ENCODE data around the gene RBP4.

RBP4 gene

DNA sequence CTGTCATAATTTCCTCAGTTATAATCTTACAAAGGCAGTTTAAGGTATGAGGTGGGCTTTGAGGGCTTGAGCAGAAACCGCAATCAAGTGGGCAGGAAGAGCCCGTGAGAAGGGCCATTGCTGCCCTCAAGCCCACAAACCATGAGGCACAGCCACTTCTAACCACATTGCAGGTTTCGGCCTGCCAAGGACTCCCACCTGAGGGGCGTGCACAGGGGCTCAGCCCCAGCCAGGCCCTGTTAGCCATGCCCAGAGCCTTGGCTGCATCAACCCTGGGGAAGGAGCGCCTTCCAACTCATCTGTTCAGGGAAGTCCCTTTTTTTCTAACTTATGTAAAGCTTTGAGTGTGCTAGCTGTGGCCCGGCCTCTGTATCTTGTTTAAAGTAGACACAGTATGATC, 40.5 kb downstream of the RBP4 start:
- no peaks in the 10 kb centered on the region for H3K79me2 ChIP-seq (ENCODE audit: low read length)
- DNase-seq: no peak

GRCh38 chr10:93559490-93559889, 41.5 kb downstream of the RBP4 start:
- H3K79me2 ChIP-seq (ENCODE audit: low read length): no peaks in the 10 kb centered on the region
- no peak overlapping the region for H3K9ac ChIP-seq (ENCODE audit: low read length)
- no peaks in the 10 kb centered on the region for H3F3A ChIP-seq (ENCODE audit: insufficient read depth, low read length)
- no peaks in the 10 kb centered on the region for H4K20me1 ChIP-seq (ENCODE audit: insufficient read depth, low read length)
- no peaks in the 10 kb centered on the region for H3K27me3 ChIP-seq (replicated peaks; ENCODE audit: insufficient read depth, low read length)
- H3K4me3 ChIP-seq (ENCODE audit: low read length): no peak overlapping the region
- no peaks in the 10 kb centered on the region for H3K9me2 ChIP-seq (replicated peaks; ENCODE audit: insufficient read depth, low read length)
- TF ChIP-seq, protein P1, sequence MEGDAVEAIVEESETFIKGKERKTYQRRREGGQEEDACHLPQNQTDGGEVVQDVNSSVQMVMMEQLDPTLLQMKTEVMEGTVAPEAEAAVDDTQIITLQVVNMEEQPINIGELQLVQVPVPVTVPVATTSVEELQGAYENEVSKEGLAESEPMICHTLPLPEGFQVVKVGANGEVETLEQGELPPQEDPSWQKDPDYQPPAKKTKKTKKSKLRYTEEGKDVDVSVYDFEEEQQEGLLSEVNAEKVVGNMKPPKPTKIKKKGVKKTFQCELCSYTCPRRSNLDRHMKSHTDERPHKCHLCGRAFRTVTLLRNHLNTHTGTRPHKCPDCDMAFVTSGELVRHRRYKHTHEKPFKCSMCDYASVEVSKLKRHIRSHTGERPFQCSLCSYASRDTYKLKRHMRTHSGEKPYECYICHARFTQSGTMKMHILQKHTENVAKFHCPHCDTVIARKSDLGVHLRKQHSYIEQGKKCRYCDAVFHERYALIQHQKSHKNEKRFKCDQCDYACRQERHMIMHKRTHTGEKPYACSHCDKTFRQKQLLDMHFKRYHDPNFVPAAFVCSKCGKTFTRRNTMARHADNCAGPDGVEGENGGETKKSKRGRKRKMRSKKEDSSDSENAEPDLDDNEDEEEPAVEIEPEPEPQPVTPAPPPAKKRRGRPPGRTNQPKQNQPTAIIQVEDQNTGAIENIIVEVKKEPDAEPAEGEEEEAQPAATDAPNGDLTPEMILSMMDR (IDR thresholded peaks at IDR 0.05; ENCODE audit: low read length): no peak
- TF ChIP-seq EZH2 (optimal IDR thresholded peaks at IDR 0.05; ENCODE audit: low read depth, low read length) (no peak), EZH2phosphoT487 (IDR thresholded peaks at IDR 0.05; ENCODE audit: low read length) (no peak)
- H2AFZ ChIP-seq (ENCODE audit: low read length): no peak overlapping the region
- H3K36me3 ChIP-seq (replicated peaks; ENCODE audit: insufficient read depth, low read length): no peaks in the 10 kb centered on the region
- H3K9me3 ChIP-seq (replicated peaks; ENCODE audit: insufficient read depth, low read length): no peaks in the 10 kb centered on the region
- H3K27ac ChIP-seq (ENCODE audit: low read length): no peak overlapping the region
- no peak for DNase-seq
- H3K4me1 ChIP-seq (ENCODE audit: low read length): no peaks in the 10 kb centered on the region
- no peak overlapping the region for H3K4me2 ChIP-seq (ENCODE audit: low read depth, low read length)

More for the DNA sequence above, 40.5 kb downstream of the RBP4 start:
- Histone ChIP-seq H3K27me3 (replicated peaks; ENCODE audit: insufficient read depth, low read length) (no peaks in the 10 kb centered on the region), H3K36me3 (replicated peaks; ENCODE audit: insufficient read depth, low read length) (no peaks in the 10 kb centered on the region), H2AFZ (ENCODE audit: low read length) (no peak overlapping the region), H3F3A (ENCODE audit: insufficient read depth, low read length) (no peaks in the 10 kb centered on the region), H3K27ac (ENCODE audit: low read length) (no peak overlapping the region), H3K4me1 (ENCODE audit: low read length) (no peaks in the 10 kb centered on the region), H3K9me2 (replicated peaks; ENCODE audit: insufficient read depth, low read length) (no peaks in the 10 kb centered on the region), H3K4me2 (ENCODE audit: low read depth, low read length) (no peak overlapping the region), H3K4me3 (ENCODE audit: low read length) (no peak overlapping the region), H3K9me3 (replicated peaks; ENCODE audit: insufficient read depth, low read length) (no peaks in the 10 kb centered on the region), H4K20me1 (ENCODE audit: insufficient read depth, low read length) (no peaks in the 10 kb centered on the region), H3K9ac (ENCODE audit: low read length) (no peak overlapping the region)
- TF ChIP-seq, protein P1 (IDR thresholded peaks at IDR 0.05; ENCODE audit: low read length): no peak
- TF ChIP-seq EZH2phosphoT487 (IDR thresholded peaks at IDR 0.05; ENCODE audit: low read length) (no peak), EZH2 (optimal IDR thresholded peaks at IDR 0.05; ENCODE audit: low read depth, low read length) (no peak)

GRCh38 chr10:93554760-93555432, 46.1 kb downstream of the RBP4 start:
- TF ChIP-seq EZH2 (optimal IDR thresholded peaks at IDR 0.05; ENCODE audit: low read depth, low read length) (no peak), EZH2phosphoT487 (IDR thresholded peaks at IDR 0.05; ENCODE audit: low read length) (no peak)
- TF ChIP-seq, protein P1 (IDR thresholded peaks at IDR 0.05; ENCODE audit: low read length): peak; percentile 72

More at GRCh38 chr10:93554760-93555432, 46.1 kb downstream of the RBP4 start:
- H2AFZ ChIP-seq (ENCODE audit: low read length): no peak overlapping the region
- H3K9me3 ChIP-seq (replicated peaks; ENCODE audit: insufficient read depth, low read length): no peaks in the 10 kb centered on the region
- no peak overlapping the region for H3K4me3 ChIP-seq (ENCODE audit: low read length)
- no peak overlapping the region for H3K9ac ChIP-seq (ENCODE audit: low read length)
- no peaks in the 10 kb centered on the region for H3K79me2 ChIP-seq (ENCODE audit: low read length)
- no peaks in the 10 kb centered on the region for H3K9me2 ChIP-seq (replicated peaks; ENCODE audit: insufficient read depth, low read length)
- H3K27ac ChIP-seq (ENCODE audit: low read length): no peak overlapping the region
- DNase-seq: peak; percentile 36
- no peaks in the 10 kb centered on the region for H3F3A ChIP-seq (ENCODE audit: insufficient read depth, low read length)
- H3K4me2 ChIP-seq (ENCODE audit: low read depth, low read length): no peak overlapping the region
- no peaks in the 10 kb centered on the region for H4K20me1 ChIP-seq (ENCODE audit: insufficient read depth, low read length)
- H3K36me3 ChIP-seq (replicated peaks; ENCODE audit: insufficient read depth, low read length): no peaks in the 10 kb centered on the region
- H3K27me3 ChIP-seq (replicated peaks; ENCODE audit: insufficient read depth, low read length): no peaks in the 10 kb centered on the region
- no peaks in the 10 kb centered on the region for H3K4me1 ChIP-seq (ENCODE audit: low read length)

Measured in MM.1S (cell line).